Measurements from ENCODE around the gene DCLK3.

DCLK3 gene

GRCh38 chr3:36803091-36803791, 38.9 kb upstream of the DCLK3 start:
- TF ChIP-seq, protein P1, sequence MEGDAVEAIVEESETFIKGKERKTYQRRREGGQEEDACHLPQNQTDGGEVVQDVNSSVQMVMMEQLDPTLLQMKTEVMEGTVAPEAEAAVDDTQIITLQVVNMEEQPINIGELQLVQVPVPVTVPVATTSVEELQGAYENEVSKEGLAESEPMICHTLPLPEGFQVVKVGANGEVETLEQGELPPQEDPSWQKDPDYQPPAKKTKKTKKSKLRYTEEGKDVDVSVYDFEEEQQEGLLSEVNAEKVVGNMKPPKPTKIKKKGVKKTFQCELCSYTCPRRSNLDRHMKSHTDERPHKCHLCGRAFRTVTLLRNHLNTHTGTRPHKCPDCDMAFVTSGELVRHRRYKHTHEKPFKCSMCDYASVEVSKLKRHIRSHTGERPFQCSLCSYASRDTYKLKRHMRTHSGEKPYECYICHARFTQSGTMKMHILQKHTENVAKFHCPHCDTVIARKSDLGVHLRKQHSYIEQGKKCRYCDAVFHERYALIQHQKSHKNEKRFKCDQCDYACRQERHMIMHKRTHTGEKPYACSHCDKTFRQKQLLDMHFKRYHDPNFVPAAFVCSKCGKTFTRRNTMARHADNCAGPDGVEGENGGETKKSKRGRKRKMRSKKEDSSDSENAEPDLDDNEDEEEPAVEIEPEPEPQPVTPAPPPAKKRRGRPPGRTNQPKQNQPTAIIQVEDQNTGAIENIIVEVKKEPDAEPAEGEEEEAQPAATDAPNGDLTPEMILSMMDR (IDR thresholded peaks at IDR 0.05; ENCODE audit: control insufficient read depth, insufficient read depth, low read depth, low read length, missing control alignments), result no peak
- no peak overlapping the region for H3K4me3 ChIP-seq (ENCODE audit: control insufficient read depth, low read depth, low read length)
- no peak for DNase-seq (ENCODE audit: low read depth)

- TF ChIP-seq, protein P1 (IDR thresholded peaks at IDR 0.05; ENCODE audit: control insufficient read depth, insufficient read depth, low read depth, low read length, missing control alignments), result no peak
- H3K4me3 ChIP-seq (ENCODE audit: control insufficient read depth, low read depth, low read length), result no peak overlapping the region
- DNase-seq (ENCODE audit: low read depth), result no peak
These were observed 36.3 kb upstream of the DCLK3 start for GRCh38 chr3:36800533-36801116.

DNA sequence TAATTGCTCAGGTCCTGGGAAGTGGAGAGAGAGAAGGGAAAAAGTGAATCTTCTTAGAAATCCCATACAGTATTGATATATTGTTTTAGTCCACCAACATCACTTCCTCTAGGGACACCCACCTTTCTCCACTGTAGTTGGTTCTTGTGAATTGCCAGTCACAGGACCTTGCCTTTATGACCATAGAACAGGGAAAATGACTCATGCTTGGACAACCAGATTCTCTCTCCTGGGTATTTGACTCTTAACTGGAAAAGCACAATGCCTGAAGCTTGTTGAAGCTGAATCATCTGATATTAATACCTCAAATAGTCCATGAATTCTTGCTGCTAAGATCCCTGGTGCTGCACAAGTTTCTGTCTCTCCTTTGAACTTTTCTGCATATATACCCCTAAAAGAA, 32.5 kb upstream of the DCLK3 start:
- no peak for DNase-seq (ENCODE audit: low read depth)
- no peak overlapping the region for H3K4me3 ChIP-seq (ENCODE audit: control insufficient read depth, low read depth, low read length)
- TF ChIP-seq, protein P1 (IDR thresholded peaks at IDR 0.05; ENCODE audit: control insufficient read depth, insufficient read depth, low read depth, low read length, missing control alignments), result no peak

DNA sequence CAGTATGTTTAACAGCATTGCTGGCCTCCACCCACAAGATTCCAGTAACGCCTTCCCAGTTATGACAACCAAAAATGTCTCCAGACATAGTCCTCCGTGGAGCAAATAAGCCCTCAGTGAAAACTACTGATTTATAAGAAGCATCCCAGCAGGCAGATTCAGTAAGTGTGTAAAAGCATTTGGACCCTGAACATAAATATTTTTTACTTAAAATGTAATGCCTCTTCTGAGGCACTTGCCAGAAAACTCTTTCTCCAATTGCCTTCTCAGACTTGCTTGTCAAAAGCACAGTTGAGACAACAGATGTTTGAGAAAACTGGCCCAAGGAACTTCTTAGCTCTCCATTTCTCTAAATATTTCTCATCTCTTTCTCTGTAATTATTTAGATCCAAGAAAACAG, 31.8 kb upstream of the DCLK3 start:
- no peak for DNase-seq (ENCODE audit: low read depth)
- TF ChIP-seq, protein P1 (IDR thresholded peaks at IDR 0.05; ENCODE audit: control insufficient read depth, insufficient read depth, low read depth, low read length, missing control alignments), result no peak
- H3K4me3 ChIP-seq (ENCODE audit: control insufficient read depth, low read depth, low read length), result no peak overlapping the region

- H3K4me3 ChIP-seq (ENCODE audit: control insufficient read depth, low read depth, low read length), result no peak overlapping the region
- TF ChIP-seq, protein P1 (IDR thresholded peaks at IDR 0.05; ENCODE audit: control insufficient read depth, insufficient read depth, low read depth, low read length, missing control alignments), result no peak
- DNase-seq (ENCODE audit: low read depth), result no peak
These were observed 31.3 kb upstream of the DCLK3 start for GRCh38 chr3:36795622-36796021.

- TF ChIP-seq, protein P1 (IDR thresholded peaks at IDR 0.05; ENCODE audit: control insufficient read depth, insufficient read depth, low read depth, low read length, missing control alignments), result peak; percentile 55
- H3K4me3 ChIP-seq (ENCODE audit: control insufficient read depth, low read depth, low read length), result no peak overlapping the region
- DNase-seq (ENCODE audit: low read depth), result no peak
These were observed 28.0 kb upstream of the DCLK3 start for GRCh38 chr3:36792342-36792741.
